HepG2 (cell line): ENCODE data around the gene OR5K4. TPM values are rescaled to one million over a fixed set of nuclear protein-coding genes. Genes with fewer than 3 reads are reported as not detected.

Source experiments
- ARID4A ChIP-seq: sonication (generic); formaldehyde crosslinking; IDR thresholded peaks from 2 replicates; pipeline ENCODE4 v1.5.0; 2020; ENCODE audit warnings: mild to moderate bottlenecking, missing genetic modification reagents, borderline replicate concordance
- ARID5B ChIP-seq: IDR thresholded peaks from 2 replicates; pipeline ENCODE4 v1.4.0; 2020; ENCODE audit warnings: mild to moderate bottlenecking, missing genetic modification reagents
- CTCF ChIP-seq: sonication (generic); formaldehyde crosslinking; IDR thresholded peaks from 2 replicates; pipeline ENCODE4 v1.5.0; 2020; ENCODE audit warnings: mild to moderate bottlenecking, missing genetic modification reagents, moderate library complexity
- IKZF5 ChIP-seq: IDR thresholded peaks from 2 replicates; pipeline ENCODE4 v1.6.1; 2018; ENCODE audit warnings: missing genetic modification reagents, mild to moderate bottlenecking, missing compliant biosample characterization
- IRF1 ChIP-seq: sonication (generic); formaldehyde crosslinking; IDR thresholded peaks from 2 replicates; pipeline ENCODE4 v1.4.0; 2020; ENCODE audit warnings: low read depth, mild to moderate bottlenecking, missing genetic modification reagents
- RXRA ChIP-seq: sonication (generic); formaldehyde crosslinking; IDR thresholded peaks from 2 replicates; pipeline ENCODE4 v1.5.1; 2020; ENCODE audit warnings: missing genetic modification reagents
- STAG1 ChIP-seq: sonication (generic); formaldehyde crosslinking; IDR thresholded peaks from 2 replicates; pipeline ENCODE4 v1.4.0; 2020; ENCODE audit warnings: missing genetic modification reagents
- TOE1 ChIP-seq: sonication (generic); formaldehyde crosslinking; IDR thresholded peaks from 2 replicates; pipeline ENCODE4 v1.4.0; 2020; ENCODE audit warnings: mild to moderate bottlenecking, missing genetic modification reagents
- ZBTB26 ChIP-seq: IDR thresholded peaks from 2 replicates; pipeline ENCODE4 v1.6.1; 2016; ENCODE audit warnings: missing compliant biosample characterization, missing genetic modification reagents, borderline replicate concordance
- ZFAT ChIP-seq: sonication (generic); formaldehyde crosslinking; conservative IDR thresholded peaks from 2 replicates; pipeline ENCODE4 v1.8.1; 2023; ENCODE audit warnings: missing genetic modification reagents, inconsistent platforms
- ZKSCAN5 ChIP-seq: sonication (generic); formaldehyde crosslinking; IDR thresholded peaks from 2 replicates; pipeline ENCODE4 v1.5.1; 2020; ENCODE audit warnings: mild to moderate bottlenecking, missing genetic modification reagents
- ZNF232 ChIP-seq: sonication (generic); formaldehyde crosslinking; IDR thresholded peaks from 2 replicates; pipeline ENCODE4 v1.4.0; 2020; ENCODE audit warnings: missing genetic modification reagents, borderline replicate concordance
- ZNF441 ChIP-seq: sonication (generic); formaldehyde crosslinking; IDR thresholded peaks from 2 replicates; pipeline ENCODE4 v1.7.0; 2021; ENCODE audit warnings: missing genetic modification reagents, borderline replicate concordance
- ZNF644 ChIP-seq: IDR thresholded peaks from 2 replicates; pipeline ENCODE4 v1.6.1; 2016; ENCODE audit warnings: low read depth
- polyA plus RNA-seq, 8 experiments: library from polyadenylated mRNA; depleted of rRNA in 3 of 8; stranded (reverse) in 7 of 8; unstranded in 1 of 8; fragments of >200 nt; fragmentation: Illumina TruSeq in 4 of 8; extraction: Trizol in 4 of 8; gene quantifications; 2 replicates each; pipeline versions ENCODE4 v1.2.1 to v1.2.3, GENCODE V29; 2011 to 2016; ENCODE audit warnings: low read depth in 4 of 8, missing spikeins in 1 of 8, mixed read lengths in 1 of 8; ENCODE audit not compliant: insufficient read depth in 1 of 8
- total RNA-seq, 5 experiments: library from RNA; depleted of rRNA; stranded (reverse); fragments of >200 nt; fragmentation: Illumina TruSeq; extraction: Trizol; gene quantifications; 2 replicates each; pipeline ENCODE4 v1.2.3, GENCODE V29; 2016; ENCODE audit warnings: low read depth in 1 of 5

The OR5K4 gene
- total and polyA plus RNA-seq, 2 of the 13 experiments (the other 11 are each of a cell fraction or from before 2014, with no cell fraction given), result not detected

- TF ChIP-seq ARID4A (no peak), ZNF441 (no peak), ZKSCAN5 (CRISPR knock-in tag) (no peak), TOE1 (no peak), ZNF644 (CRISPR knock-in tag) (0 out of 2 replicates have a peak, but pooled peaks have one; percentile 47), ZNF232 (CRISPR knock-in tag) (0 out of 2 replicates have a peak, but pooled peaks have one; percentile 25), CTCF (CRISPR knock-in tag) (peak; percentile 79), IKZF5 (CRISPR knock-in tag) (no peak), STAG1 (CRISPR knock-in tag) (peak; percentile 68), IRF1 (CRISPR knock-in tag) (no peak), ZFAT (CRISPR knock-in tag) (no peak), ARID5B (no peak), ZBTB26 (CRISPR knock-in tag) (no peak), RXRA (CRISPR knock-in tag) (no peak)
These were observed 9.8 kb upstream of the OR5K4 start (continued) for GRCh38 chr3:98343647-98344507.
